SH-SY5Y (cell line): ENCODE results near the gene TAL2.

ENCODE experiments used
- GATA2 ChIP-seq: IDR thresholded peaks from 2 replicates; pipeline ENCODE4 v1.6.1; 2011; ENCODE audit warnings: mild to moderate bottlenecking, low read depth, low read length
- GATA3 ChIP-seq: IDR thresholded peaks from 2 replicates; pipeline ENCODE4 v1.6.1; 2011; ENCODE audit warnings: low read depth, mild to moderate bottlenecking, low read length, moderate library complexity

GRCh38 chr9:105700668-105701067, 38.4 kb downstream of the TAL2 start:
- TF ChIP-seq GATA3, result no peak
- TF ChIP-seq GATA2, result no peak
